HG03520 (cell line): ENCODE results near the gene APBB3.

Experiments used
- ATAC-seq: cut with Tn5 transposase; IDR thresholded peaks from one replicate; pipeline ENCODE4 v1.9.1; 2021; ENCODE audit warnings: mild to moderate bottlenecking, moderate library complexity; ENCODE audit not compliant: unreplicated experiment

APBB3 gene

DNA sequence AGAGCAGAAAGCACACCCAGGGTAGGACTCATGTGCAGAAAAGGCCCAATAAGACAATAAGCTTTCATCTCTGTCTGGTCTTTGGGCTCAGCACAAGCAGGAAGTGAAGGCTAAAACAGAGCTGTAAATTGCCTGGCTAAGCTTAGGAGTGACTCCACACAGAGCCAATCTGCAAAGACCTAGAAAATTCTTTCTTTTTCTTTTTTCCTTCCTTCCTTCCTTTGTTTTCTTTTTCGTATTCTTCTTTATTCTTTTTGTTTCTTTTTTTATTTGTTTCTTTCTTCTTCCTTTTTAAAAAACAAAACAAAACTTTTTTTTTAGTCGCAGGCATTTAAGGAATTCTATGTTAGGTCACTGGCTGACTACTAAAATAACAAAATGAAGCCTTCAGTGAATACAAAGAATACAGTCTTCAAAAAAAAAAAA, 12.4 kb upstream of the APBB3 start:
- ATAC-seq, result no peak

DNA sequence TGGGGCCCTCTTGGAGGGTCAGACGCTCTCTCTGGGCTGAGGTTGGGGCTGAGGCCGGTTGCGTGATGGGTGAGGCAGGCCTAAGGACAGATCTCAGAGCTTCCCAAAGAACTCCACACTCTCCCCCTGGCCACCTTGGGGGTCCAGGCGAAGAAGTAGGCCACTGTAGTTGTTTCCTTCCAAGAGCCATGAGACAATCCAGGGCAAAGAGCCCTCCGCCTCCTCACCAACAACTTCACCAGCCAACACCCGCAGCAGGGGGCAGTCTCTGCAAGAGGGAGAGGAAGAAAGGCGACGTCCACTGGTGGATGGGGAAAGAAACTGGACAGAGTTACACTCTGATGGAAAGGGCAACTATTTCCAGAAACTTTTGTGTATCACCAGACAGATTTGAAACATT, 10.9 kb upstream of the APBB3 start:
- no peak for ATAC-seq

DNA sequence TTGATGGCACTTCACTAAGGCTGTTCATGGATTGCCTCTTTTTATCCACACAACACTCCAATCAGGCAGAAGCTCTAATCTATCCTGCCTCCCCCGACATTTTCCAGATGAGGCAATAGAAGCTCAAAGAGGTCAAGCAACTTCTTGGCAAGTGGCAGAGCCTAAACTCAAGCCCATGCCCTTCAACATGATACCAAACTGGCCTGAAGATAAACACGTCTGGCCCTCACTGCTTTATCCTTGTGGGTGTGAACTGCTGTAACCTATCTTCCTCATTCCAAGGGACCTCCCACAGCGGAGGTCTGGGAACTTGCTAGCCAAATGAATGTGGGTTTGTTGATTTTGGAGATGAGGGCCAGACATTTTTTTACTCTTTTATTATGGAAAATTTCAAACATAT, 9.8 kb upstream of the APBB3 start:
- ATAC-seq, result no peak

DNA sequence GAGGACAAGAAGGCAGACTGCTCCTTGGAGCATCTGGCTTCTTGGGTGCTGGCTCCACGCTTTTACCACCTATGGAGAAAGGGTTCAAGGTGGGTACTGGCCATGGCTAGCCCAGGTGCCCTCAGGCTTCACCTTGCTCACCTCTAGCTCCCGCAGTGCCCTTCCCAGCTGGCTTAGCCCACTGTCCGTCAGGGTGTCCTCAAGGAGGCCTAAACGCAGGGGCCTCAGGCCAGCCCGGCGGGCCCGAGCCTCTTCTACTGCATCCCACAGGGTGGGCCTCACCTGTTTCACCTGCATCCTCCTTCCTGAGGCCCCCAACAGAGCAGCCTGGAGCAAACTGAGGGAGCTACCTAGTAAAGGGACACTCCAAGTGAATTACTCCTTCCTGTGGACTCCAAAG, 9.3 kb upstream of the APBB3 start:
- ATAC-seq, result no peak

DNA sequence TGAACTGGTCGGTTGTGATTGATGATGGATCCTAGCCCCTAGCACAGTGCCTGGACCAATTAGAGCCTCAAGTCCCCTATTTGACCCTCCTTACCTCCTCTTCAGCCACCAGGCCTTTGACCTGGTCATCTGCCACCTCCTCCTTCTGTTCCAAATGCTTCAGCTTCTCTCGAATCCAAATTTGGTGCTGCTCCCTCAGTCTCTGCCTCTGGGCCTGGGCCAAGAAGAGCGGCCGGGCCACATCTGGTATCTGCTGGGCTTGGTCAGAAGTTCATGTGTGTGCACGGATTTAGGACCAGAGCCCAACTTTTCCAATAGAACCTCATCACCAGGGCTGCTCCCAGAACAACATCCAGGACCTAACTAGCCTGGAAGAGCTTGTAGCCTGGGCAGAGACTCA, 6.7 kb upstream of the APBB3 start:
- ATAC-seq, result no peak

DNA sequence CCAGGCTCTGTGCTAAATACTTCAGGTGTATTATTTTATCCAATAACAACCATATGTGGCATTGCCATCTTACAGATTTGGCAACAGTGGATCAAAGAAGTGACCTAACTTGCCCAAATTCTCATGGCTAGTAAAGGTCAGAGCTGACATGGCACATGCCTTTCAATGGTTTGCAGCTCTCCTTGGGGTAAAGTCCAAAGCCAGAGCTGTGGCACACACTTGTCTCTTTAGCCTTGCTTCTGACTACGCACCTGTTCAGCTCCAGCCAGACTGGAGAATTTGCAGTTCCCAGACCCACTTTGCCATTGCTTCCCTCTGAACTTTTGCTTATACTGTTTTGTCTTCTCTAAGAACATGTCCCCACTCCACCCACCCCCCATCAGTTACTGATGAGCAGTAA, 6.1 kb upstream of the APBB3 start:
- ATAC-seq, result no peak

DNA sequence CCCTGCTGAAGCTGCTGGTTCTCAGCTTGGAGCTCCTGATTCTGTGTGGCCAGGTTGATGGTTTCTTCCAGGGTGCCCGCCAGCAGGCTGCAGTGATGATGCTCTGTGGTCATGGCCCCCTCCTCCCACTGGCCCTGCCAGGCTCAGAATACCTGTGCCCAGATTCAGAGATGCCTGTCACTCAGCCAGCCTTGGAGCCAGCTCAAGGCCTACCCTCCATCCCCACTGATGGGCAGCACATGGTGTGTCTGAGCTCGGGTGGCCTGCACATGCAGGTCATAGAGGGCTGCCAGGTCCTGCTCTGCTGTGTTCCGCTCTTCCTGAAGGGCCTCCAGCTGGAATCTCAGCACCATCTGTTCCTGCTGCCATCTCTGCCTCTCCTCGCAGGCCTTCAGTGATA, 5.7 kb upstream of the APBB3 start:
- ATAC-seq, result no peak

DNA sequence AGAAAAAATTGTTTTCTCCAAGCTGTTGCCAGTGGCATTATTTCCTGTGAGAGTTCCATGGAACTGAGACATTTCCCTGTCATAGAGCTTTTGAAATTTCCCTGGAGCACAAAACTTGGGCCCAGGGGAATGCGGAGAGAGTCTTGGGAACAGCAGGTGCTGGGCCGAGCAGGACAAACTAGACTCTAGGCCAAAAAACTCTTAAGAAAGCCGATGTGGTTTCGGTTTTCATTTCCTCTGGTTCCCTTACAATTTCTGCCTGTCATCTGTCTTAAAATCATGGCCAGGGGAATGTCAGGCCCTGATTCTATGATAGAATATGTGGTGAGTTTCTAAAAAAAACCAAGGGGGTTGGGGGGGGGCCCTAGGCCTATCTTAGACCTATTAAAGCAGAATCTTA, 4.8 kb upstream of the APBB3 start:
- no peak for ATAC-seq

DNA sequence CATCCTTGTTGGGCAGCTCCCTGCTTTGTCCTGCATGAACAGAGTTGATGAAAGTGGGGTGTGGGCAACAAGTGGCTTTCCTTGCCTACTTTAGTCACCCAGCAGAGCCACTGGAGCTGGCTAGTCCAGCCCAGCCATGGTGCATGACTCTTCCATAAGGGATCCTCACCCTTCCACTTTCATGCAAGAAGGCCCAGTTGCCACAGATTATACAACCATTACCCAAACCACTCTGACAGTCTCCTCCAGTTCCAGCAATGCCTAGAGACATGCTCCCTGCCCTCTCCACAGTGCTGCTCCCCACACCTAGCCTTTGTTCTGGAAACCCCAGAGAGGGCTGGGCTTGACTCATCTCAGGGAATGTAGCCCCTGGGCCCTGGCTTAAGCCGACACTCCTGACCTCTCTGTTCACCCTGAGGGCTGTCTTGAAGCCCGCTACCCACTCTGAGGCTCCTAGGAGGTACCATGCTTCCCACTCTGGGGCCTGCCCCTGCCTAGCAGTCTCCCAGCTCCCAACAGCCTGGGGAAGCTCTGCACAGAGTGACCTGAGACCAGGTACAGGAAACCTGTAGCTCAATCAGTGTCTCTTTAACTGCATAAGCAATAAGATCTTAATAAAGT, 4.2 kb upstream of the APBB3 start:
- ATAC-seq, result no peak

DNA sequence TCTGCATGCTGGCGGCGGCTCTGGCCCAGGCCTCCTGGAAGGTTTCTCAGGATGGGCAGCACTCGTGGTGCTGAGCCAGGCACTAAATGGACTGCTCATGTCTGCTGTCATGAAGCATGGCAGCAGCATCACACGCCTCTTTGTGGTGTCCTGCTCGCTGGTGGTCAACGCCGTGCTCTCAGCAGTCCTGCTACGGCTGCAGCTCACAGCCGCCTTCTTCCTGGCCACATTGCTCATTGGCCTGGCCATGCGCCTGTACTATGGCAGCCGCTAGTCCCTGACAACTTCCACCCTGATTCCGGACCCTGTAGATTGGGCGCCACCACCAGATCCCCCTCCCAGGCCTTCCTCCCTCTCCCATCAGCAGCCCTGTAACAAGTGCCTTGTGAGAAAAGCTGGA, 3.5 kb upstream of the APBB3 start:
- ATAC-seq, result no peak

DNA sequence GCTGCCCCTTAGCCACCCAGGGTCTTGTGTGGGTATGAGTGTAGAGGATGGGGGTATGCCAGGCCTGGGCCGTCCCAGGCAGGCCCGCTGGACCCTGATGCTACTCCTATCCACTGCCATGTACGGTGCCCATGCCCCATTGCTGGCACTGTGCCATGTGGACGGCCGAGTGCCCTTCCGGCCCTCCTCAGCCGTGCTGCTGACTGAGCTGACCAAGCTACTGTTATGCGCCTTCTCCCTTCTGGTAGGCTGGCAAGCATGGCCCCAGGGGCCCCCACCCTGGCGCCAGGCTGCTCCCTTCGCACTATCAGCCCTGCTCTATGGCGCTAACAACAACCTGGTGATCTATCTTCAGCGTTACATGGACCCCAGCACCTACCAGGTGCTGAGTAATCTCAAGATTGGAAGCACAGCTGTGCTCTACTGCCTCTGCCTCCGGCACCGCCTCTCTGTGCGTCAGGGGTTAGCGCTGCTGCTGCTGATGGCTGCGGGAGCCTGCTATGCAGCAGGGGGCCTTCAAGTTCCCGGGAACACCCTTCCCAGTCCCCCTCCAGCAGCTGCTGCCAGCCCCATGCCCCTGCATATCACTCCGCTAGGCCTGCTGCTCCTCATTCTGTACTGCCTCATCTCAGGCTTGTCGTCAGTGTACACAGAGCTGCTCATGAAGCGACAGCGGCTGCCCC, 2.9 kb upstream of the APBB3 start:
- no peak for ATAC-seq

DNA sequence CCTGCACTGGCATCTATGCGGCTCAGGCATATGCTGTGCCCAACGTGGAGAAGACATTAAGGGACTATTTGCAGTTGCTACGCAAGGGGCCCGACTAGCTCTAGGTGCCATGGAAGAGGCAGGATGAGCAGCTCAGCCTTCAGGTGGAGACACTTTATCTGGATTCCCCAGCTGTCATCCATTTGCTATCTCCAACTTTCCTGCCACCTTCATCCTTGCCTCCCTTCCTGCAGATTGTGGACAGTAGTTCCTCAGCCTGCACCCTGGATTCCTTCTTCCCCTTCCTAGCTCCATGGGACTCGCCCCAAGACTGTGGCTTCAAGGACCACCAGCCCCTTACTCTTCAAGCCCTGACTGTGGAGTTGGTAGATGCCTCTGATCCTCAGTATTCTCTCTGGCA, 2.3 kb upstream of the APBB3 start:
- ATAC-seq, result no peak

DNA sequence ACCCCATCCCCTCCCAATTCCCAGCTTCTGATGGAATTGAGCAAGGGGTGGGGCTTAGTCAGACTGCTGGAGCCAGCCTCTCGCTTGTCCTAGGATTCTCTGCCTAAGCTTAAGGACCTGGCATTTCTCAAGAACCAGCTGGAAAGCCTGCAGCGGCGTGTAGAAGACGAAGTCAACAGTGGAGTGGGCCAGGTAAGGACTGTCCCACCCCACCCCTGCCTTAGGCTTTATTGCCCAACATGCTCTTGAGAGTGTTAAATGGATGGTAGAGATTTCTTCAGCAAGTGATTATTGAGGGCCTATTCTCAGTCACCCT, 1.3 kb upstream of the APBB3 start:
- ATAC-seq, result no peak

DNA sequence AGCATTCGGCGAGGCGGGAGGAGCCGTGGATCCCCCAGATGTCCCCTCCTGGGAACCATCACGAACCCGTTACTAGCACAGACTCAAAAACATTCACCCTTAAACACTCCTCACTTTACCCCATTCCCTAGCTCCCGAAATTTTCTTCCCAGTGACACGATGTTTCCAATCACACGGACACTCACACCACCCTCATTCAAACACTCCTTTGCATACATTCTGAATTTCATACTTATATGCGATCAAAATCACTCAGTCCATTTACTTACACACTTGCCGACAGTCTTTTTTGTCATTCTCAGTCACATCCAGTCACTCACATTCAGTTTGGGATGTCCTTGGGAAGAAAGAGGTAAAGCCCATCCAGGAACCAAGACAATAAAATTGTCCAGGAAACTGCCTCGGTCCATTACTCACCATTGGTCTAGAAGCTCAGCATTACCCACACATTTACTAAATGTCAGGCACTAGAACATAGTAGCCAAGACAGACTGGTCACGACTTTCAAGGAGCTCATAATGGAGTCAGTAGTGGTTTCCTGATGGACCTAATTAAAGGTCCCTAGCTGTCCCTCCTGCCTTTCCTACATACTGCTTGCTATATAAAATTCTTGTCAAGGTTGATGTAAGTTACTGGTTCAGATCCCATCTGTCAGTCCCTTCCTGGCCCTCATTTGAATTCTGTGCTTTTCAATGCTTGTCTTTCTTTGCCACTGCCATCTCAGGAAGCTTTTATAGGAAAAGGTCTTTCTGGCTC, 804 bp upstream of the APBB3 start:
- peak; percentile 1 for ATAC-seq

DNA sequence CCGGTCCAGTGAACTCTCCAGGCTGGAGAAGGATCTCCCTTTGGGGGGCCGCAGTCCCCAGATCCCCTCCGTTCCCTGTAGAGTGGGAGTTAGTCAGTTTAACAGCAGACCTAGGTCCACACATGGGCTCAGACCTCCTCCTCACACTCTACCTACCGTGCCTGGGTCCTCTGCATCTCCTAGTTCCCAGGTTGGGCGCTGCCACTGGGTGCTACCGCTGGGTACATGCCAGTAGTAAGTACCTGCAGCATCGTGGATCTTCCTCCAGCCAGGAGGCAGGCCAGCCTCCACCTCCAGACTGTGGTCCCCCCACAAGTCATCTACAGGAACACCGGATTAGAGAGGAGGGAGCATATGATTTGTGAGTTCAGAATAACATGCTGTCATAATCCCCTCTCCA, 802 bp downstream of the APBB3 start:
- no peak for ATAC-seq

DNA sequence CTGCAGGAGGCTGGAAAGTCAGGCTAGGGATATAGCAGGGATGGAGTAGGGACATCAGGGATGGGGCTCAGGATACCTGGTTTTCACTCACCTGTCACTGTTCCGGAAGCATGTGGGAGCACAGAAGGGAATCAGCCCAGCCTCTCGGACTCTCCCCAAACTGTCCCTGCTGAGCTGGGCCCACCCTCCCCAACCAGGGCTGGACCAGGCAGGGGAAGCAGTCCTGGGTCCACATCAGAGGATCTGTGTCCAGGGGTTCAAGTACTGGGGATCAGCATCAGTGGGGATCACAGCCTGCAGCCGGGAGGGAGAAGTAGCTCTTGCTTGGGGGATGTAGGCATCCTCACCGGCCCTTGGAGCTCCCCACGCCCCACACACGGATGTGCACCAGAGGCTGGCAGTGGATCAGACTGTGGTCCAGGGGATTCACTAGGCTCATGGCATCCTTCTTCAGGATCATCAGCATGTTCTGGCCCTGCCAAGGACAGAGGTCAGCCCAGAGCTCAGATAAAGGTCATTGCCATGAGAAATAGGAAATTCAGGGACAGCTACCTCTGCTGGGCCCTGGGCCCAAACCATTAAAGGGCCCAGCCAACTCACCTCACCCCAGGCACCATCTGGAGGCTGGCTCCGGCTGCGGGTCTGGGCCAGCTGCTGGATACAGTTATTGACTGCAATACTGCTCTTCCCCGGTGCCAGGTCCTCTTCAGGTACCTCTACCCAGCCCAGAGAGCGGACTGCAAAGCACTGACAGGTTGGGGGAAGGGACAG, 2.5 kb downstream of the APBB3 start:
- ATAC-seq, result no peak

DNA sequence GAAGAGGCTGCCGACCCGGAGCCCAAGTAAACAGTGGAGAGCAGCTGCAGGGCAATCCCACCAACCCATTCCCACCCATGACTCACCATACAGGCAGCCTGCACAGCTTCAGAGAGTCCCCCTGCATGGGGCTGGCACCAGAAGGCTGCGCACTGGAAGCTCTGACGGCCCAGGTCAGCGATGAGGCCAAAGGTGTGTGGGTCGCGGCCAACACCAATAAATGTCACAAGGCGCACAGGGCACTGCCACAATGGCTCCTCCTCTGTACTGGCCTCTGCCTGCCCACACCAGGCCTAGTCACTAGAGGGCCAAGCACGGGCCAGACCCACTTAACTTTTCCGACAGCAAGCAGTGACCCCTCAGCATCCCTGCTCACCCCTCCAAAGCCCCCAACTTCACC, 4.2 kb downstream of the APBB3 start:
- ATAC-seq, result no peak

DNA sequence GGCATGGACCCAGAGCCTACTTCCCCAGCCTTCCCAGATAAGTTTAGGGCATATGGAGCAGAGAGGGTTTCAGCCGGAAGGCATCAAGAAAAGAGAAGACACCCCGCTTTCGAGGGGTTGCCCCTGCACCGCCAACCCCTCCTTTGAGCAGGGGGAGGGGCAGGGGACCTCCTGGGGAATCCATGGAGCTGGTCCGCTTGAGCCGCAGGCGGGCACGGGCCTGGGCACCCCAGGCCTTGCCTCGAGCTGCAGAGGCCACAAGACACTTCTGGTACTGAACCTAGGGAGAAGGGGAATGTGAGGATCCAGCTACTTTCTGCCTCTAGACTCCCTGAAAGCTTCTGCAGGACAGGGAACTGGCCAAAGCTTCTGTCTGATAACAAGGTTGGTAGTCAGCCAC, 5.9 kb downstream of the APBB3 start:
- ATAC-seq, result no peak

DNA sequence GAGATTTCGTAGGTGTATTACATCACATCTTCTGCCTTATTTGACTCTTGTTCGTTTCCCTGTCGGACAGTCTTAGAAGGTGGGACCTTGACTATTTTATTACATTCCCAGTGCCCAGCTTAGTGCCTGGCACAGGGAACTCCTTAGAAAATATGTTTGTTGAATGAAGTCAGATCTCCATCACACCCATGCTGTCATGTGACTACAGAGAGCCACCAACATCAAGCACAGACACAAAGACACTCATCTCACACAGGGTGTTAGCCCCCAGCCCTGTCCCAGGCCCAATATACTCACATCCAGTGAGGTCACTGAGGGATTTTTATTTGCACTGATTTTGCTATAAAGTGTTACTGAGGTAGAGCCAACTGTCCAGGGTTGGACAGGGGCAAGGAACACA, 6.4 kb downstream of the APBB3 start:
- no peak for ATAC-seq

DNA sequence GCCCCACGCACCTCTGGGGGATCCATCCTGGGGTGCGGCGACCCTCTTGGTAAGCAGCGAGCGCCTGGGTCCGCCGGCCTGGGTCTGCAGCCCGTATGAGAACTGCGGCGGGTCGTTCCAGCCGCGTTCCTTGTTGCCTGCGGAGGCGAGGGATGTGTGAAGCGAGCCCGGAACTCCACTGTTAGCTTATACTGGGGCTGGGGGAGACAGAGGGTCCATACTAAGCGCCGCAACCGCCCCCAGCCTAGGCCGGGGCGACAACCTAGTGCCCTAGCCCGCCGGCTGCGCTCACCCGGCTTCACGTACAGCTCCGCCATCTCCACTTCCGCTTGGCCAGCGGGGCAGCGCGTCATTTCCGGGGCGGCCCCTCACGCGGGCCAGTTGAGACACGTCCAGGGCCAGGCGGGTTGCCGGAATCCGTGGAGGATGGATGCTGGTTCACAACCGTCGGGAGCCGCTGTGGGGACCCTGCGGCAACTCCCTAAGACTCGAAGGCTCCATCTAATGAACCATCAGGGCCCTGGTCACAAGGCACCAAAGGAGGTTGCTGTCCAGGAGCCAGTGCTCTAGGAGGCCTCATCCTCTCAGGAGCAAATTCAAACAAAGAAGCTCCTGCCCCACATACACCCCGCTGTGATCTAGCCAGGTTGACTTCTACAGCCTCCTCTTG, 7.1 kb downstream of the APBB3 start, which contains the start of gene SRA1:
TSS of gene SRA1 (minus strand) at position 338 of the 670 bp plus-strand sequence. CDS start at position 317, 21 bp downstream.
- ATAC-seq, result peak; percentile 92

DNA sequence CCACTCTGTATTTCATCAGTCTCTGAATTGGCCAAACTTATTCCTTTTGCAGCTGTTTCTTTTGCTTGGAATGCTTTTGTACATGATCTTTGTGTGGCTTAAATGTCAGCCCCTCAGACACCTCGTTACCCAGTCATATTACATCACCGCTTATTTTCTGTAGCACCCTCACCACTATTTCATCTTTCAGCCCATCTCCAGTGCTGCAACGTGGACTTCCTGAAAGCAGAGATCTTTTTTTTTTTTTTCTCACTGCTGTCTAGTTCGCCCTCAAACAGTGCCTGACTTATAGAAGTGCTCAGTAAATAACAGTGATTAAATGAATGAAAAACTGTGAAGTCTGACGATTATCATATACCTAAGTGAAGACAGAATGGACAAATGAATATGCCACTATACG, 8.0 kb downstream of the APBB3 start:
- ATAC-seq, result no peak
